ENCODE measurements around the gene SMR3A. TPM values are rescaled to one million over a fixed set of nuclear protein-coding genes. Genes with fewer than 3 reads are reported as not detected.

Gene SMR3A
- not detected for total RNA-seq
- long read RNA-seq: 0 reads

DNA sequence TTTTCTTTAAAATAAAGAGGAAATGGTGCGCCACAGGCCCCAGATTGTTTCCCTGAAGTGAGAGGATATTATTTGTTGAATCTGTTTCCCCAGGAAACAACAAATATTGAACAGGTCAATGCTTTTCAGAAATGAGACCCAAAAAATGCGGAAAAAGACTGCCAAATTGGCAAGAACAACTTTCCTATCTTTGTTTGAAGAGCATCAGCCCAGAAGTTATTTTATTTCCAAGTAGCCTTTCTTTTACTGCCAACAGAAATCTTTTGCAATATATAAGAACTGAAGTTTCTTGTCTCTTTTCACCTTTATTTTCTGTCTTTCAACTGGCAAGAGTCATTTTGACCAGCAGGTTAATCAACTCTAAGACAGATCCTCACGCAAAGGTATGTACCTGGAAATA, at the start of gene SMR3A:
TSS of gene SMR3A (plus strand) at position 301 of the 400 bp plus-strand sequence. CDS start 1,356 bp downstream, outside the sequence.
- Histone ChIP-seq H3K4me1 (no peaks in the 10 kb centered on the region), H3K36me3 (no peaks in the 10 kb centered on the region), H3K27me3 (ENCODE audit: low read depth) (no peaks in the 10 kb centered on the region), H3K27ac (no peak within 1 kb of the TSS), H3K9me3 (no peaks in the 10 kb centered on the region), H3K4me3 (no peak within 1 kb of the TSS)
- DNase-seq: no peak
- TF ChIP-seq, protein P1, sequence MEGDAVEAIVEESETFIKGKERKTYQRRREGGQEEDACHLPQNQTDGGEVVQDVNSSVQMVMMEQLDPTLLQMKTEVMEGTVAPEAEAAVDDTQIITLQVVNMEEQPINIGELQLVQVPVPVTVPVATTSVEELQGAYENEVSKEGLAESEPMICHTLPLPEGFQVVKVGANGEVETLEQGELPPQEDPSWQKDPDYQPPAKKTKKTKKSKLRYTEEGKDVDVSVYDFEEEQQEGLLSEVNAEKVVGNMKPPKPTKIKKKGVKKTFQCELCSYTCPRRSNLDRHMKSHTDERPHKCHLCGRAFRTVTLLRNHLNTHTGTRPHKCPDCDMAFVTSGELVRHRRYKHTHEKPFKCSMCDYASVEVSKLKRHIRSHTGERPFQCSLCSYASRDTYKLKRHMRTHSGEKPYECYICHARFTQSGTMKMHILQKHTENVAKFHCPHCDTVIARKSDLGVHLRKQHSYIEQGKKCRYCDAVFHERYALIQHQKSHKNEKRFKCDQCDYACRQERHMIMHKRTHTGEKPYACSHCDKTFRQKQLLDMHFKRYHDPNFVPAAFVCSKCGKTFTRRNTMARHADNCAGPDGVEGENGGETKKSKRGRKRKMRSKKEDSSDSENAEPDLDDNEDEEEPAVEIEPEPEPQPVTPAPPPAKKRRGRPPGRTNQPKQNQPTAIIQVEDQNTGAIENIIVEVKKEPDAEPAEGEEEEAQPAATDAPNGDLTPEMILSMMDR (IDR thresholded peaks at IDR 0.05): no peak
- ATAC-seq: no peak
- intact Hi-C loops (cut with DNase I): no loop called here

DNA sequence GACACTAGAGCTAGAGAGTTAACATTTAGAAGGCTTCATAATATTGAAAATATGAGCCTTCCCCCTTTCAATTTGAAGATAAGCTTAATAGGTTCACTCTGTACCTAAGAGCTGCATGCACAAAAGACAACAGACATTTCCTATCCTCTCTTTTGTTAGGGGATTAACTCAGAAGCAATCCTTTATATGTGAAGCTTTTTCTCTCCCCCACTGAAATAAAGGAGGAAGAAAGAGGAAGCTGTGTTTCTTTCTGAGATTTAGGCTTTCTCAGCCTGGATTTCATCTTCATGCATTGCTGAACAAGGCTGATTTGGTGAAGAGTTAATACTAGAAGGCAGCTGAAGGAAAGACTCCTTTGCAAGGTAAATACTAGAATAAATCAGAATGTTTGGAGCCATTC, 46.8 kb upstream of the SMR3A start:
- H3K9me3 ChIP-seq: no peaks in the 10 kb centered on the region
- no peak overlapping the region for H3K4me3 ChIP-seq
- H3K27me3 ChIP-seq (ENCODE audit: low read depth): no peaks in the 10 kb centered on the region
- TF ChIP-seq, protein P1 (IDR thresholded peaks at IDR 0.05): no peak
- H3K36me3 ChIP-seq: no peaks in the 10 kb centered on the region
- no peaks in the 10 kb centered on the region for H3K4me1 ChIP-seq
- intact Hi-C loops (cut with DNase I): no loop called here
- ATAC-seq: no peak
- H3K27ac ChIP-seq: no peak overlapping the region
- DNase-seq: no peak

DNA sequence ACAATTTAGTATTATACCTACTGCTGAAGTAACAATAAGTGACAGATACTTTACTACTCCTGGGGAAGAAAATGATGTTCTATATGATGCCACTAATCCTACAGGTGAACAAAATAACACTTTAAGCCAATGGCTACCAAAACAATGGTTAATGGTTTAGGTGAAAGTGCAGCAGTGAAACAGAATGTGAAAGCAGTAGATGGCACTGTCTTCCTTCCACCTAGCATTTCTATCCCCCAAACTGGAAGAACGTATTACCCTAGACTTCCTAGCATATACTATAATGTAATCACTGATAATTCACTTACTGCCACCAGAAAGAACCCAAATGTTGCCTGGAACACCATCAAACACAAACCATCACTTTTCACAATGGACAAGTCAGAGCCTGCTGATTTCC, 44.6 kb upstream of the SMR3A start:
- H3K36me3 ChIP-seq: no peaks in the 10 kb centered on the region
- intact Hi-C loops (cut with DNase I): no loop called here
- no peaks in the 10 kb centered on the region for H3K27me3 ChIP-seq (ENCODE audit: low read depth)
- no peaks in the 10 kb centered on the region for H3K4me1 ChIP-seq
- DNase-seq (no peak), ATAC-seq (no peak)
- H3K4me3 ChIP-seq: no peak overlapping the region
- TF ChIP-seq, protein P1 (IDR thresholded peaks at IDR 0.05): no peak
- no peaks in the 10 kb centered on the region for H3K9me3 ChIP-seq
- H3K27ac ChIP-seq: no peak overlapping the region

DNA sequence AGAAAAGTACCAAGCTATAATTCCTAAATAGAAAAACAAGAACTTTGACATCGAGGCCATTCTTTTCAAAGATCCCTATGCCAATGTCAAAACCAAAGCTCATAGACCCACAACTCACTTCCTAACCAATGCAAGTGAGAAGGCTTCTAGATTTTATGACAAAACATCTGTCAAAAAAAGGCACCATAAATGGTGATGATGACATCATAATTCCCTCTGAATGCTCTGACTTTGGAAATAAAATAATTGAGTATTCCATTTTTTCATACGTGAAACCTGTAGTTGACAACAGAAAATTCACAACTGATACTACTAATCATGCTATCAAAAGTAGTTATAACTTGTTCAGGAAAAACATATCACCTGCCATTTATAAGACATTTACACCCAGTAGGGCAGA, 34.5 kb upstream of the SMR3A start:
- intact Hi-C loops (cut with DNase I): no loop called here
- ATAC-seq (no peak), DNase-seq (no peak)
- H3K36me3 ChIP-seq: no peaks in the 10 kb centered on the region
- no peak overlapping the region for H3K4me3 ChIP-seq
- H3K9me3 ChIP-seq: no peaks in the 10 kb centered on the region
- TF ChIP-seq, protein P1 (IDR thresholded peaks at IDR 0.05): no peak
- no peaks in the 10 kb centered on the region for H3K27me3 ChIP-seq (ENCODE audit: low read depth)
- no peaks in the 10 kb centered on the region for H3K4me1 ChIP-seq
- H3K27ac ChIP-seq: no peak overlapping the region

DNA sequence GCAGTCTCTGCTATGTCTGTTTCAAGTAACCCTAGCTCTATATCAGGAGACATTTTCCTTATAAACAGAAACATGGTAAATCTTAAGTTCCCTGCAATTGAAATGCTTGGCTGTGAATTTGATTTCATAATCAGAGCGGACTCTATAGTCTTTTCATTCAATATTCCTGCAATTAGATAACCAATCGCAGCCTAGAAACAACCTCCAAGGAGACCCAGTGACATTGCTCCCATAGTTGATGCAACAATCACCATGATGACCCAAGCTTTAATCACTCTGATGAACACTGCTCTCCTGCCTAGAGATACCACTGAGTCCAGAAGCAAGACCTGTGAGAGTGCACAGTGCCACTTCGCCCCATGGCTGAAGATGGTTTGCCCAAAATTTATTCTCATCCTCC, 25.9 kb upstream of the SMR3A start, which contains the start of gene CABS1:
TSS of gene CABS1 (plus strand) at position 301 of the 400 bp plus-strand sequence. CDS start at position 360, 59 bp downstream.
- TF ChIP-seq, protein P1 (IDR thresholded peaks at IDR 0.05): no peak
- Histone ChIP-seq H3K9me3 (no peaks in the 10 kb centered on the region), H3K36me3 (no peaks in the 10 kb centered on the region), H3K27me3 (ENCODE audit: low read depth) (no peaks in the 10 kb centered on the region), H3K27ac (no peak within 1 kb of the TSS), H3K4me1 (no peaks in the 10 kb centered on the region), H3K4me3 (no peak within 1 kb of the TSS)
- intact Hi-C loops (cut with DNase I): no loop called here
- ATAC-seq (no peak), DNase-seq (no peak)

DNA sequence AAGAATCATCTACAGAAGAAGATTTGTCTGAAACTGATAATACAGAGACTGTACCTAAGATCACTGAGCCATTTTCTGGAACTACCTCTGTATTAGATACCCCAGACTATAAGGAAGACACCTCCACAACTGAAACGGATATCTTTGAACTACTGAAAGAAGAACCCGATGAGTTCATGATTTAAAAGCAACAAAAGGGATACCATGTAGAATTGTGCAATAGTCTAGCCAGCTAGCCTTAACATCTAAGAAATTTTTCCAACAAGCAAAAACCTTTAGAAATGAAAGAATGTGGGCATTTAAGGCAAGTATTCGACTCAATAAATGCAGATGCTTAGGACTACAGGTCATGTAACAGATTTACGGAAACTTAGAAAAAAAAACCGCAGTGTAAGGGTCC, 24.5 kb upstream of the SMR3A start:
- Histone ChIP-seq H3K36me3 (no peaks in the 10 kb centered on the region), H3K4me1 (no peaks in the 10 kb centered on the region), H3K27ac (no peak overlapping the region), H3K27me3 (ENCODE audit: low read depth) (no peaks in the 10 kb centered on the region), H3K4me3 (no peak overlapping the region), H3K9me3 (no peaks in the 10 kb centered on the region)
- intact Hi-C loops (cut with DNase I): no loop called here
- no peak for ATAC-seq
- DNase-seq: no peak
- TF ChIP-seq, protein P1 (IDR thresholded peaks at IDR 0.05): no peak

Measured in lower lobe of right lung (tissue), 2 donors.